ENCODE data around the gene CATSPER3.

- TF ChIP-seq, protein P1, sequence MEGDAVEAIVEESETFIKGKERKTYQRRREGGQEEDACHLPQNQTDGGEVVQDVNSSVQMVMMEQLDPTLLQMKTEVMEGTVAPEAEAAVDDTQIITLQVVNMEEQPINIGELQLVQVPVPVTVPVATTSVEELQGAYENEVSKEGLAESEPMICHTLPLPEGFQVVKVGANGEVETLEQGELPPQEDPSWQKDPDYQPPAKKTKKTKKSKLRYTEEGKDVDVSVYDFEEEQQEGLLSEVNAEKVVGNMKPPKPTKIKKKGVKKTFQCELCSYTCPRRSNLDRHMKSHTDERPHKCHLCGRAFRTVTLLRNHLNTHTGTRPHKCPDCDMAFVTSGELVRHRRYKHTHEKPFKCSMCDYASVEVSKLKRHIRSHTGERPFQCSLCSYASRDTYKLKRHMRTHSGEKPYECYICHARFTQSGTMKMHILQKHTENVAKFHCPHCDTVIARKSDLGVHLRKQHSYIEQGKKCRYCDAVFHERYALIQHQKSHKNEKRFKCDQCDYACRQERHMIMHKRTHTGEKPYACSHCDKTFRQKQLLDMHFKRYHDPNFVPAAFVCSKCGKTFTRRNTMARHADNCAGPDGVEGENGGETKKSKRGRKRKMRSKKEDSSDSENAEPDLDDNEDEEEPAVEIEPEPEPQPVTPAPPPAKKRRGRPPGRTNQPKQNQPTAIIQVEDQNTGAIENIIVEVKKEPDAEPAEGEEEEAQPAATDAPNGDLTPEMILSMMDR (IDR thresholded peaks at IDR 0.05; ENCODE audit: insufficient read depth, low read depth, low read length): no peak
- no peak for TF ChIP-seq EZH2 (IDR thresholded peaks at IDR 0.05; ENCODE audit: insufficient read depth, low read length)
These were observed 11.7 kb downstream of the CATSPER3 start for GRCh38 chr5:134979416-134979815.

Measured in astrocyte (in vitro differentiated cells and primary cell).